B cell (primary cell): ENCODE results near the gene PLXNB1.

Experiments
- EZH2 ChIP-seq: IDR thresholded peaks from 2 replicates; pipeline ENCODE4 v1.6.1; 2012; ENCODE audit warnings: borderline replicate concordance, low read depth, mild to moderate bottlenecking, moderate library complexity, low read length; ENCODE audit not compliant: insufficient read depth, poor library complexity, severe bottlenecking
- TF ChIP-seq, protein P1 (sequence below): fragments of 200-600 bp; IDR thresholded peaks from one replicate; pipeline ENCODE4 v1.8.0; 2022; ENCODE audit warnings: antibody characterized with exemption, mild to moderate bottlenecking

DNA sequence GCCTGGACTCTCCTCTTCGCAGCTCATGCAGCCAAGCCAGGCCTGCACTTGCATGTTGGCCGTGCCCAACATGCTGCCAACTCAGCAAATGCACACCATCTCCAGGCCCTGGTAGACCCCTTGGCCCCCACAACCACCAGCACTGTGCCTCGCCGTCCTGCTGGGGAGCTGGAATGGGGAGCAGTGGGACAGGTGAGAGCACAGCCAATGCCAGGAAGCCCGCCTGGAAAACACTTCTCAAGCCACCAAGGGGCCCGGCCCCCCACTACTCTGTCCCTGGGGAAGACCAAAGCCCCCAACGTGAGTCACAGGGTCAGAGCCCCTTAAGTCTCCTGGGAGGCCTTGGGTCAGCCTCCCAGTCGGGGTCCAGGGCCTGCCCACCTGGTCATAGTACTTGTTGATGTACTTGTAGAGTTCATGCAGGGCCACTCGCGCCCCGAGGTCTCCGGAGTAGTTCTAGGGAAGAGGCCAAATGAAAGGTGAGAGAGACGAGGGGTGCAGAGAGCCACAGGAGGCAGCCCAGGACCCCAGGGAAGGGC, 24.5 kb downstream of the PLXNB1 start:
- TF ChIP-seq, protein P1, sequence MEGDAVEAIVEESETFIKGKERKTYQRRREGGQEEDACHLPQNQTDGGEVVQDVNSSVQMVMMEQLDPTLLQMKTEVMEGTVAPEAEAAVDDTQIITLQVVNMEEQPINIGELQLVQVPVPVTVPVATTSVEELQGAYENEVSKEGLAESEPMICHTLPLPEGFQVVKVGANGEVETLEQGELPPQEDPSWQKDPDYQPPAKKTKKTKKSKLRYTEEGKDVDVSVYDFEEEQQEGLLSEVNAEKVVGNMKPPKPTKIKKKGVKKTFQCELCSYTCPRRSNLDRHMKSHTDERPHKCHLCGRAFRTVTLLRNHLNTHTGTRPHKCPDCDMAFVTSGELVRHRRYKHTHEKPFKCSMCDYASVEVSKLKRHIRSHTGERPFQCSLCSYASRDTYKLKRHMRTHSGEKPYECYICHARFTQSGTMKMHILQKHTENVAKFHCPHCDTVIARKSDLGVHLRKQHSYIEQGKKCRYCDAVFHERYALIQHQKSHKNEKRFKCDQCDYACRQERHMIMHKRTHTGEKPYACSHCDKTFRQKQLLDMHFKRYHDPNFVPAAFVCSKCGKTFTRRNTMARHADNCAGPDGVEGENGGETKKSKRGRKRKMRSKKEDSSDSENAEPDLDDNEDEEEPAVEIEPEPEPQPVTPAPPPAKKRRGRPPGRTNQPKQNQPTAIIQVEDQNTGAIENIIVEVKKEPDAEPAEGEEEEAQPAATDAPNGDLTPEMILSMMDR, result no peak
- no peak for TF ChIP-seq EZH2
